ENCODE results near the gene FHIT.

- no peak for TF ChIP-seq CTCF (IDR thresholded peaks at IDR 0.05)
- no peak for TF ChIP-seq POLR2A (IDR thresholded peaks at IDR 0.05)
- TF ChIP-seq EP300 (IDR thresholded peaks at IDR 0.05), result no peak
These were observed 142.8 kb downstream of the FHIT start for GRCh38 chr3:61108247-61109019.
